Hepatocyte (in vitro differentiated cells): Measurements from ENCODE around the gene DDX5. TPM values are rescaled to one million over a fixed set of nuclear protein-coding genes. Genes with fewer than 3 reads are reported as not detected.

Source experiments
- DNase-seq: peaks from one replicate; pipeline ENCODE4 v3.0.0-alpha.2; 2016; ENCODE audit warnings: low spot score
- H2AFZ ChIP-seq: fragments of 200-600 bp; sonication (generic); 2 replicates; pipeline ENCODE4 v1.6.0; 2016; ENCODE audit warnings: antibody characterized with exemption, mild to moderate bottlenecking
- H3K27ac ChIP-seq: fragments of 200-600 bp; sonication (generic); 2 replicates; pipeline ENCODE4 v1.5.1; 2016; ENCODE audit warnings: mild to moderate bottlenecking
- H3K27me3 ChIP-seq: fragments of 200-600 bp; sonication (generic); 2 replicates; pipeline ENCODE4 v1.6.1; 2016
- H3K36me3 ChIP-seq: fragments of 200-600 bp; sonication (generic); replicated peaks from 2 replicates; pipeline ENCODE4 v1.5.1; 2016; ENCODE audit warnings: low read depth; ENCODE audit not compliant: insufficient read depth
- H3K4me1 ChIP-seq: fragments of 200-600 bp; sonication (generic); 2 replicates; pipeline ENCODE4 v1.5.1; 2016; ENCODE audit warnings: mild to moderate bottlenecking, moderate library complexity; ENCODE audit not compliant: insufficient read depth
- H3K4me2 ChIP-seq: fragments of 200-600 bp; sonication (generic); 2 replicates; pipeline ENCODE4 v1.6.0; 2016
- H3K4me3 ChIP-seq: fragments of 200-600 bp; sonication (generic); 2 replicates; pipeline ENCODE4 v1.5.1; 2016; ENCODE audit warnings: mild to moderate bottlenecking
- H3K79me2 ChIP-seq: fragments of 200-600 bp; sonication (generic); 2 replicates; pipeline ENCODE4 v1.6.0; 2017; ENCODE audit warnings: mild to moderate bottlenecking
- H3K9me2 ChIP-seq: fragments of 200-600 bp; sonication (generic); replicated peaks from 2 replicates; pipeline ENCODE4 v1.6.0; 2017; ENCODE audit warnings: mild to moderate bottlenecking; ENCODE audit not compliant: insufficient read depth
- H3K9me3 ChIP-seq: fragments of 200-600 bp; sonication (generic); 2 replicates; pipeline ENCODE4 v1.5.1; 2016; ENCODE audit warnings: low read depth, mild to moderate bottlenecking
- H4K20me1 ChIP-seq: fragments of 200-600 bp; sonication (generic); 2 replicates; pipeline ENCODE4 v1.6.0; 2016; ENCODE audit warnings: mild to moderate bottlenecking; ENCODE audit not compliant: insufficient read depth, poor library complexity, severe bottlenecking
- CTCF ChIP-seq: fragments of 200-600 bp; sonication (generic); IDR thresholded peaks from 2 replicates; pipeline ENCODE4 v1.5.1; 2016; ENCODE audit warnings: antibody characterized with exemption, mild to moderate bottlenecking; ENCODE audit not compliant: poor library complexity
- EZH2 ChIP-seq: fragments of 200-600 bp; sonication (generic); IDR thresholded peaks from 2 replicates; pipeline ENCODE4 v1.6.1; 2016; ENCODE audit warnings: antibody characterized with exemption, mild to moderate bottlenecking, borderline replicate concordance
- EZH2phosphoT487 ChIP-seq: fragments of 200-600 bp; sonication (generic); IDR thresholded peaks from one replicate; pipeline ENCODE4 v1.6.1; 2018; ENCODE audit warnings: antibody characterized with exemption, mild to moderate bottlenecking, low read depth, moderate library complexity; ENCODE audit not compliant: unreplicated experiment, severe bottlenecking
- WGBS: methylation state at CpG from one replicate; pipeline ENCODE4 v1.1.6; 2016; ENCODE audit warnings: low lambda C conversion rate; ENCODE audit errors: missing lambda C conversion rate; 5-methylcytosine and 5-hydroxymethylcytosine counted together
- polyA plus RNA-seq: library from polyadenylated mRNA; unstranded; fragments of >200 nt; fragmentation: Nextera tagmentation; extraction: Ambion mirVana; gene quantifications from 2 replicates; pipeline ENCODE4 v1.2.1, GENCODE V29; 2016
- total RNA-seq: library from RNA; depleted of rRNA; stranded (reverse); fragments of >200 nt; gene quantifications from 2 replicates; pipeline ENCODE4 v1.2.3, GENCODE V29; 2014

The DDX5 gene
- total and polyA plus RNA-seq, 2 experiments from 2014 or later = 513 to 786 TPM

- DNase-seq = no peak
Observed at GRCh38 chr17:64547319-64547718, 41.2 kb upstream of the DDX5 start.

GRCh38 chr17:64546716-64547115, 40.6 kb upstream of the DDX5 start:
- 95% methylated on average over 7 of the region's 7 CpGs for WGBS
- Histone ChIP-seq H3K27me3 (no peaks in the 10 kb centered on the region), H3K4me2 (no peak overlapping the region), H3K36me3 (no peaks in the 10 kb centered on the region), H3K79me2 (no peaks in the 10 kb centered on the region), H3K27ac (no peak overlapping the region), H3K4me3 (no peak overlapping the region), H4K20me1 (no peaks in the 10 kb centered on the region), H3K9me2 (no peaks in the 10 kb centered on the region), H3K9me3 (no peaks in the 10 kb centered on the region), H3K4me1 (no peaks in the 10 kb centered on the region), H2AFZ (no peak overlapping the region)
- no peak for TF ChIP-seq CTCF
- no peak for TF ChIP-seq EZH2
- TF ChIP-seq EZH2phosphoT487 = no peak
- DNase-seq = no peak

More at GRCh38 chr17:64547319-64547718, 41.2 kb upstream of the DDX5 start:
- no peaks in the 10 kb centered on the region for H4K20me1 ChIP-seq
- WGBS = 77% methylated on average over 10 of the region's 10 CpGs
- H3K36me3 ChIP-seq = no peaks in the 10 kb centered on the region
- H3K4me1 ChIP-seq = no peaks in the 10 kb centered on the region
- H3K4me3 ChIP-seq = no peak overlapping the region
- no peaks in the 10 kb centered on the region for H3K27me3 ChIP-seq
- no peak for TF ChIP-seq EZH2
- TF ChIP-seq CTCF = no peak
- TF ChIP-seq EZH2phosphoT487 = no peak
- H3K9me3 ChIP-seq = no peaks in the 10 kb centered on the region
- H3K4me2 ChIP-seq = no peak overlapping the region
- no peaks in the 10 kb centered on the region for H3K79me2 ChIP-seq
- H3K27ac ChIP-seq = no peak overlapping the region
- H2AFZ ChIP-seq = no peak overlapping the region
- no peaks in the 10 kb centered on the region for H3K9me2 ChIP-seq

GRCh38 chr17:64544742-64545141, 38.7 kb upstream of the DDX5 start:
- H3K9me2 ChIP-seq = no peaks in the 10 kb centered on the region
- no peak overlapping the region for H3K27ac ChIP-seq
- H3K79me2 ChIP-seq = no peaks in the 10 kb centered on the region
- no peak overlapping the region for H3K4me2 ChIP-seq
- TF ChIP-seq CTCF (no peak), EZH2phosphoT487 (no peak), EZH2 (no peak)
- no peaks in the 10 kb centered on the region for H3K27me3 ChIP-seq
- H3K4me1 ChIP-seq = no peaks in the 10 kb centered on the region
- H2AFZ ChIP-seq = no peak overlapping the region
- no peaks in the 10 kb centered on the region for H3K36me3 ChIP-seq
- H4K20me1 ChIP-seq = no peaks in the 10 kb centered on the region
- no peak for DNase-seq
- 98% methylated on average over 2 of the region's 2 CpGs for WGBS
- H3K9me3 ChIP-seq = no peaks in the 10 kb centered on the region
- H3K4me3 ChIP-seq = no peak overlapping the region
